Activated CD4-positive, alpha-beta T cell treated with anti-CD3 and anti-CD28 coated beads, Interleukin-10, Interleukin-2, amounts not matched to agents 100 ng/mL and 50 ng/mL, durations not matched to agents 16 hours and 8 hours (primary cell): Measurements from ENCODE around the gene ZNF835.
"Not testable (repeated sequence)": the region's sequence is repeated elsewhere in the genome, so short reads cannot be mapped to it uniquely, and the experiment has no call there.

Source experiments
- DNase-seq: peaks from one replicate; pipeline ENCODE4 v3.0.0-alpha.2; 2020

Gene ZNF835

DNA sequence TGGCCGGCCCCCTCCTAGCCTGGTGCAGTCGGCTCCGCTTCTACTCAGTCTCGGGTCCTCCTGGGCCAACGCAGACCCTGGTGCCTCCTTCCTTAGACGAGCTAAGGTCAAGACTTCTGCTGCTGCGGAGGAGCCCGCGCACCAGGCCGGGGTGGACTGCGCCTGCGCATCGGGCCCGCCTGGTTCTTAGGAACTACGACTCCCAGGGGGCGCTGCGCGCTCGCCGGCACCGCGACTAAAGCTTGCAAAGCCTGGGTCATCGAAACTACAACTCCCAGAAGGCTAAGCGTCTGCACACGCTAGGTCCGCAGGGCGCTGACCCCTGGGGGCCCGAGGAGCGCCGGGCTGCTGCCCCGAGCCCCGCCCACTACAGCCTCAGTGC lies at the start of gene ZNF835:
TSS of gene ZNF835 (minus strand) at position 145 of the 382 bp plus-strand sequence. CDS start 6,559 bp downstream, outside the sequence.
- peak; percentile 71 for DNase-seq

DNA sequence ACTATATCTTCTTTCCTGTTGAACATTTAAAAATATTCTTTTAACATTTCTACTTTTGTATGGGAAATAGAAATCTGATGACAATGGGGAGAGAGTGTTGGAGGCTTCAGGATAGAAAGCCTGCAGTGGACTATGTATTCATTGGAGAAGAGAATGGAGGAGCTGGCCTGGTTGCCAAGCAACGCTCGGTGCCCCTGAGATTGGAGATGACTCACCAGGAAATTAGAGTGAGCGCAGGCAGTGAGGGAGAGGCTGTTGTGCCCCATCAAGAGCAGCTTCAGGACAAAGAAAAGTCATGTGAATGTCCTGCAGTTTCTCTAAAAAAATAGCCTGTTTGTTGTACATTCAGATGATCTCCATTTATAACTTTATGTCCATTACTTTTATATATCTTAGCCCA lies 48.7 kb upstream of the ZNF835 start:
- no peak for DNase-seq

DNA sequence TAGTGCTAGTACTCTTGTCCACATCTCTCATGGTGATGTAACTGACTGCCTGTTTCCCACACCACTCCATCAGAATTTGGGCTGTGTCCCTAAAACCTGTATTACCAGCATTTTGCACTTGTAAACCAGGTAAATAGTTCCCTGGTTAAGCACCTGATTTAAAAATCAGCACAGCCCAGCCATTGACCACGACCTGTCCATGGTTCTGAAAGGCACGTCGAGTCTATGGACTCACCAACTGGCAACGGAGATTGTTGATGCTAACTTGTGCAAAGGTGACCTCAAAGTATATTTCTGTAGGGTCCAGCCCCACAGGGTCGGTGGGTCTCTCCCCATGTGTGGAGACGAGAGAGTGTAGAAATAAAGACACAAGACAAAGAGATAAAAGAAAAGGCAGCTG lies 46.7 kb upstream of the ZNF835 start:
- DNase-seq, result no peak

- no peak for DNase-seq
These were observed 41.2 kb upstream of the ZNF835 start for GRCh38 chr19:56712611-56713276.

GRCh38 chr19:56710437-56710836 lies 38.9 kb upstream of the ZNF835 start:
- DNase-seq, result no peak

- DNase-seq, result no peak
These were observed 36.3 kb upstream of the ZNF835 start for GRCh38 chr19:56707821-56708220.

DNA sequence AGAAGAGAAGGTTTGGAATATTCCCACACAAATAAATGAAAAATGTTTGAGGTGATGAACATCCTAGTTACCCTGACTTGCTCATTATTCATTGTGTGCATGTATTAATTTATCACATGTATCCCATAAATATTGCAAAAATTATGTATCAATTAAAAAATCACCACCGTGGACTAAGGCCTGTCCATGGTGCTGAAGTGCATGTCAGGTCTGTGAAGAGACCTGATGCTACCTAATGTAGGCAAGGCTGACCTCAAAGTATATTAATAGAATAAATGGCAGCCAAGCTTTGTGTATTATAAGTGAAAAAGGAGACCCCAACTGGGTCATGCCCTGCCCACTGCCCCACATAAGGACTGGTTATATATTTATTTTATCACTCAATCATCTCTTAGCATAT lies 34.4 kb upstream of the ZNF835 start:
- no peak for DNase-seq

DNA sequence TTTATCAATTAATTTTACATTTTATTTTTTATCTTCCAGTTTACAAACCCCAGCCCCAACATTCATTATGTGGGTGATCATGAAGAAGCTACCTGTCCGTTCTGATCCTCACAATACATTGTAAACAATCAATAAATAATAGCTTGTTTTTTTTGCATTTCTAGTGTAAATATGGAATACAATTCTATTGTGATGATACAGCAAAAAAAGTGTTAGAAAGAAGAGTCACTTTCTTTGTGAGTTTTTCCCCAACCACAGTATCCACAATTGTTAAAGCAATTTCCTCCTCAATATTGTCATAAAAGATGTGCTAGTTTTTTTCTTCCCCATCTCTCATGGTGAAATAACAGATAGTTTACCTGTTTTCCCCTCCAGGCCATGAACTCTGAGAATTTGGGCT lies 30.3 kb upstream of the ZNF835 start:
- no peak for DNase-seq

DNA sequence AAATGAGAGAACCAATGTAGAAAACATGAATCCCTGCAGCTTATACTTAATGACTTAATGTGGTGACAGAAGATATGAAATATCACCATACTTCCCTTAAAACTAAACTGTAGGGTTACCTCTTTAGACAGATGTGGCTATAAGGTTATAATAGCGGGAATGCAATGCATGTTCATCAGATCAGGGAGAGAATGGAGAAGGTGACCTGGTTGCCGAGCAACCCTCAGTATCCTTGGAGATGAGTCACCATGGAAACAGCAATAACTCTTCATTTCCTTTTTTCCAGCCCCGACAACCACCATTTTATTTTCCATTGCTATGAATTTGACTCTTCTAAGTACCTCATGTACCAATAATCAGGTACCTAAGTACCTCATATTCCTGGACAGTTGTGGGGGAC lies 28.0 kb upstream of the ZNF835 start:
- no peak for DNase-seq

- no peak for DNase-seq
These were observed 20.8 kb upstream of the ZNF835 start for GRCh38 chr19:56692206-56692895.

- no peak for DNase-seq
These were observed 19.1 kb upstream of the ZNF835 start for GRCh38 chr19:56690670-56691069.

- no peak for DNase-seq
These were observed 17.6 kb upstream of the ZNF835 start for GRCh38 chr19:56689198-56689597.

- no peak for DNase-seq
These were observed 15.5 kb upstream of the ZNF835 start for GRCh38 chr19:56687031-56687430.

GRCh38 chr19:56683116-56683515 lies 11.6 kb upstream of the ZNF835 start:
- no peak for DNase-seq

DNA sequence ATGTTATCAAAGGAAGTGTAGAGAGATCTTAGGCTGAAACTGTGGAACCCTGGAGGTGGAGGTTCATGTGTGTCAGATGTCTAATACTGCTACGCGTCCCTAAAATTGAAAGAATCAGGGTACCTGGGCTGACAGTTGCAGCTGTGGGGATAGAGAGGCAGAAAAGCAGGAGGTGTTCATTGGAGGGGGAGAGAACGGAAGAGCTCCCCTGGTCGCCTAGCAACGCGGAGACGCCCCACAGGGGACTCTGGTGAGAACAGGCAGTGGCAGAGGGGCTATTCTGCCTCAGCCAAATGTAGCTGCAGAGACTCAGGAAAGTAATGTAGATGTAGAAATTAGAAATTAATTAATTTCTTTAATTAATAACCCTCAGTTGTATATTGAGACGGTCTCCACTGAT lies 10.1 kb upstream of the ZNF835 start:
- no peak for DNase-seq

DNA sequence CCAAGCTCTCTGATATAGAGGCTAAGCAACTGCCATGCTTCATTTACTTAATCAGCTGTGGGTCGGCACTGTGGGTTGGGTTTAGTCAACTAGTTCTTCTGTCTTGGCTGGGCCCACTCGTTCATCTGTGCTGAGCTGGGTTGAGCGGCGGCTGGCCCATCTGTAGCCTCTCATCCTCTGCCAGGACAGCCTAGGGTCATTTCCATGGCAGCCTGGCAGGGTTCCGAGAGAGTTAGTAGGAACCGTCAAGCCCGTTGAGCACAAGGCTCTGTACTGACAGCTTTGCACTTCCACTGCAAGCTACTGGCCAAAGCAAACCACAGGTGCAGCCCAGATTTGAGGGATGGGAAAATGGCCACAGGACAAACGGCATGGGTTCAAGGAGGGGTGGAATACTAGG lies 6.6 kb upstream of the ZNF835 start:
- no peak for DNase-seq

- DNase-seq, result not testable (repeated sequence)
These were observed 1.1 kb upstream of the ZNF835 start for GRCh38 chr19:56672610-56673009.

- DNase-seq, result no peak
These were observed 470 bp downstream of the ZNF835 start for GRCh38 chr19:56670961-56671612.

DNA sequence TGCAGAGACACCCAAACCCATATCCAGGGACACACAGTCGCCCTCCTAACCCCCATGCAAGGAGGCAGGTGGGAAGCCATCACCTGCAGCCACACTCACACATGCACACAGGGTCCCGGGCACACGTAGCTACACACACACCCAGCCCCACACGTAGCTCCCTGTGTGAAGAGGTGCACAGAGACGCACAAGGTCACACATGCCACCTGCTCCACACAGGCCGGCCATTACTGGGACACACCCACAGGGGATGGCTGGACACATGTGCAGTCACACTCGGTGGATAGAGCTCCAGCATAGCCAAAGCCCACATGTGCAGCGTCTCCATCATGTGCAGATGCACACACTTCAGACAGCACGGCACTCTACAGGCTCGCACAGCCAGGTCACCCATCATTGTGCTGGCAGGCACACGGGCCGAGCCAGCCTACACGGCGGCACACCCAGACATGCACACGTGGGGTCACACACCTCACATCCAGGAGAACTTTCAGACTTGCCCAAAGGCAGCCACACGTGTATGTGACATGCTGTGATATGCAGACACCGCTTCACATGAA lies 1.1 kb downstream of the ZNF835 start:
- no peak for DNase-seq

- no peak for DNase-seq
These were observed 2.9 kb downstream of the ZNF835 start for GRCh38 chr19:56668676-56669075.

GRCh38 chr19:56667311-56667870 lies 4.2 kb downstream of the ZNF835 start:
- no peak for DNase-seq

DNA sequence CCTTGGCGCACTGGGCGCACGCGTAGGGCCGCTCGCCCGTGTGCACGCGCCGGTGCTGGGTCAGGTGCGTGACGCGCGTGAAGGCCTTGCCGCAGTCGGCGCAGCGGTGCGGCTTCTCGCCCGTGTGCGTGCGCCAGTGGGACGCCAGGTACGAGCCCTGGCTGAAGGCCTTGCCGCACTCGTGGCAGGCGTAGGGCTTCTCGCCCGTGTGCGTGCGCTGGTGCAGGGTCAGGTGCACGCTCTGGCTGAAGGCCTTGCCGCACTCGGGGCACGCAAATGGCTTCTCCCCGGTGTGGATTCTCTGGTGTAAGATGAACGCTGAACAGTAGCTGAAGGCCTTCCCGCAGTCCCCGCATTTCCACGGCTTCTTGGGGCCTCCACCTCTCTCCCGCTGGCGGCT lies 7.0 kb downstream of the ZNF835 start:
- DNase-seq, result no peak

- no peak for DNase-seq
These were observed 7.5 kb downstream of the ZNF835 start for GRCh38 chr19:56663931-56664500.
